Stimulated activated naive CD8-positive, alpha-beta T cell treated with anti-CD3 and anti-CD28 coated beads, Interleukin-15, amount 100 ng/mL, for 72 hours (primary cell): ENCODE measurements around the gene ALOX5.
"Not testable (repeated sequence)": the region's sequence is repeated elsewhere in the genome, so short reads cannot be mapped to it uniquely, and the experiment has no call there.

ENCODE experiments used
- ATAC-seq: fragments of 150-1000 bp; cut with Tn5 transposase; 2 replicates; pipeline ENCODE4 v1.10.0; 2021; ENCODE audit warnings: mild to moderate bottlenecking, moderate library complexity
- DNase-seq, 2 donors: peaks; one replicate each; pipeline ENCODE4 v3.0.0; 2021 to 2022
- H3K27ac Mint-ChIP-seq, 2 donors: one replicate each; pipeline ENCODE4 v1.8.0; 2022; ENCODE audit warnings: mild to moderate bottlenecking in 2 of 2, mixed read lengths in 2 of 2, moderate library complexity in 2 of 2
- H3K27me3 Mint-ChIP-seq: one replicate; pipeline ENCODE4 v1.8.0; 2022; ENCODE audit warnings: mixed read lengths
- H3K4me1 Mint-ChIP-seq: one replicate; pipeline ENCODE4 v1.8.0; 2022; ENCODE audit warnings: mild to moderate bottlenecking, mixed read lengths
- H3K4me3 Mint-ChIP-seq, 2 donors: one replicate each; pipeline ENCODE4 v1.8.0; 2022; ENCODE audit warnings: mild to moderate bottlenecking in 2 of 2, mixed read lengths in 2 of 2, moderate library complexity in 1 of 2
- H3K9me3 Mint-ChIP-seq, 2 donors: one replicate each; pipeline ENCODE4 v1.8.0; 2022; ENCODE audit warnings: mixed read lengths in 2 of 2

ALOX5 gene

DNA sequence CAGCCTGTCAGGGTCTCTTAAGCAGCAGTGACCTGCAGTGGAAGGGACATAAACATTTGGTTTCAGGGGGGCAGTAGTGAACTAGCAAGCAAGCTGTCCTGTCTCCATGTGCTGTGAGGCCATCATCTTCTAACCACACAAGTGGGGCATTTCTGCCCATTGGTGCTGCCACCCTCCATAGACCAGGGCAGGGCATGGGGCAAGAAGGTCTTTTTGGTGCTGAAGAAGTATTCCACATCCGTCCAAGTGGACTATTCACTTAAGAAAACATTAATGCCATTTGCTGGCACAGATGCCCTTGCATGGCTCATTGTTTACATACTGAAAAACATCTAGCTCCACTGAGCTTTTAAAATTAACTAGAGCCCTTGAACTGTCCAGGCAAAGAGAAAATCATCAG is 35.8 kb downstream of the ALOX5 start:
- DNase-seq: no peak
- Mint-ChIP-seq H3K27ac (no peak overlapping the region), H3K4me3 (no peak overlapping the region), H3K27me3 (peaks cover 16% of the 10 kb centered on the region), H3K9me3 (no peaks in the 10 kb centered on the region), H3K4me1 (no peaks in the 10 kb centered on the region)
- ATAC-seq: no peak

DNA sequence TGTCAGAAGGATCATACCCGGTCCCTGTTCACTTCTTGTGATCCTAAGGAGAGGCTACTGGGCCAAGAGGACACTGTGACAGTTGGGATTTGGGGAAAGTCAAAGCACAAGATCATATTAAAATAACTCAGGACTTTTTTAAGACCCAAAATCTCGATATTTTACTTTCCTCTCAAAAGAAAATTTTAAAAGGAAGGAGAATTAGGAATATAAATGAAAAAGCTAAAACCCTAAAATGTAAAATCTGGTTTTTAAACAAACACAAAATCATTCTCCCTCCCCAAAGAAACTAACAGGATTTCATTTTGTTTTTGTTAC is 36.4 kb downstream of the ALOX5 start:
- H3K9me3 Mint-ChIP-seq: no peaks in the 10 kb centered on the region
- DNase-seq (no peak), ATAC-seq (no peak)
- H3K4me3 Mint-ChIP-seq: peak overlapping the region in 1 of 2 donors; percentile 15
- no peak overlapping the region for H3K27ac Mint-ChIP-seq
- H3K27me3 Mint-ChIP-seq: peaks cover 16% of the 10 kb centered on the region
- no peaks in the 10 kb centered on the region for H3K4me1 Mint-ChIP-seq

DNA sequence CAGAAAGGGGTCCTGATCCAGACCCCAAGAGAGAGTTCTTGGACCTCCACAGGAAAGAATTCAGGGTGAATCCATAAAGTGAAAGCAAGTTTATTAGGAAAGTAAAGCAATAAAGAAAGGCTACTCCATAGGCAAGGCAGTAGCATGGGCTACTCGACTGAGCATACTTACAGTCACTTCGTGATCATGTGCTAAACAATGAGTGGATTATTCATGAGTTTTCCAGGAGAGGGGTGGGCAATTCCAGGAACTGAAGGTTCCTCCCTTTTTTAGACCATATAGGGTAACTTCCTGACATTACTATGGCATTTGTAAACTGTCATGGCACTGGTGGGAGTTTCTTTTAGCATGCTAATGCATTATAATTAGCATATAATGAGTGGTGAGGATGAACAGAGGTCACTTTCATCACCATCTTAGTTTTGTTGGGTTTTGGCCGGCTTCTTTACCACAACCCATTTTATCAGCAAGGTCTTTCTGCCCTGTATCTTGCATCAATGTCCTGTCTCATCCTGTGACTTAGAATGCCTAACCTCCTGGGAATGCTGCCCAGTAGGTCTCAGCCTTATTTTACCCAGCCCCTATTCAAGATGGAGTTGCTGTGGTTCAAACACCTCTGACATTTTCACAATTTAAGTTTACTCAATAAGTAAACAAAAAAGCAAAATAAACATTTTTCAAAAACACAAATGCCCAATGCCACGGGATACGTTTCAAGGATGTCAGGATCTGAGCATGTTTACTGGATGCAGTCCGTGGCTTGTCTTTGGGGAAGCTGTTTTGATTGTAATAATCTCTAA is 37.0 kb downstream of the ALOX5 start:
- Mint-ChIP-seq H3K27me3 (peaks cover 16% of the 10 kb centered on the region), H3K4me3 (peak overlapping the region in 1 of 2 donors; percentile 15), H3K27ac (no peak overlapping the region), H3K9me3 (no peaks in the 10 kb centered on the region), H3K4me1 (no peaks in the 10 kb centered on the region)
- ATAC-seq: peak; percentile 69
- DNase-seq: peak in 1 of 2 donors; percentile 33

DNA sequence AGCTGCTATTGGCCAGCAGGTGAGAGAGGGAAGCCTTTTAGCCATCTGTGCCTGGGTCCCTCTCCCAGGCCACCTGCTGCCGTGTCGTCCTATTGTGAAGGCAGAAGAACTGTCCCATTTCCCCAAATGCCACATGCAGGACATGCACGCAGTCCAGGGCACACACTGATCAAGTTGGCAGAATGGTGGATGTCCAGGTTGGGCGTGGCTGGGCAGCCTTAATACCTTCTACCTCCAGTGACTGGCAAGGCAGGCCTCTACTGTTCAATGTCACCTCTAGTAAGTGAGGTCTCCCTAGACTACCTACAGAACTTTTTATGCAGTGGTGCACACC is 37.6 kb downstream of the ALOX5 start:
- Mint-ChIP-seq H3K27ac (no peak overlapping the region), H3K9me3 (no peaks in the 10 kb centered on the region), H3K4me1 (no peaks in the 10 kb centered on the region)

DNA sequence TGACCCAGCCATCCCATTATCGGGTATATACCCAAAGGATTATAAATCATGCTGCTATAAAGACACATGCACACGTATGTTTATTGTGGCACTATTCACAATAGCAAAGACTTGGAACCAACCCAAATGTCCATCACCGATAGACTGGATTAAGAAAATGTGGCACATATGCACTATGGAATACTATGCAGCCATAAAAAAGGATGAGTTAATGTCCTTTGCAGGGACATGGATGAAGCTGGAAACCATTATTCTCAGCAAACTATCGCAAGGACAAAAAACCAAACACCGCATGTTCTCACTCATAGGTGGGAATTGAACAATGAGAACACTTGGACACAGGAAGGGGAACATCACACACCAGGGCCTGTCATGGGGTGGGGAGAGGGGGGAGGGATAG is 41.0 kb downstream of the ALOX5 start:
- H3K27me3 Mint-ChIP-seq, H3K4me3 Mint-ChIP-seq, ATAC-seq, H3K9me3 Mint-ChIP-seq, DNase-seq, H3K27ac Mint-ChIP-seq: not testable (repeated sequence)
- H3K4me1 Mint-ChIP-seq: peaks cover 27% of the 10 kb centered on the region

More for the DNA sequence above, 37.6 kb downstream of the ALOX5 start:
- H3K27me3 Mint-ChIP-seq: peaks cover 16% of the 10 kb centered on the region
- no peak for ATAC-seq
- no peak for DNase-seq
- no peak overlapping the region for H3K4me3 Mint-ChIP-seq

DNA sequence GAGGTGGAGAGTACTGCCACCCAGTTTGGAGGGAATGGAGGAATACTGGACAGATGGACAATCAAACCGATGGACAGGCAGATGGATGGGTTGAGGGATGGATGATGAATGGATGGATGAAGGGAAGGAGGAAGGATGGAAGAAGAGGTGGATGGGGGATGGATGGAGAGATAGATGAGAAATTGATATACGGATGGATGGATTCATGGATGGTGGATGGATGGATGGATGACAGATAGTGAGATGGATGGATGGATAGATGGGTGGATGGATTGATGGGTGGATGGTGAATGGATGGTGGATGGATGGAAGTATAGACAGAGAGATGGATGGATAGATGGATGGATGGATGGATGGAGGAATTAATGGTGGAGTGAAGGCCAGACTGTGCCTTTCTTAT is 42.6 kb downstream of the ALOX5 start:
- Mint-ChIP-seq H3K4me1 (peaks cover 42% of the 10 kb centered on the region), H3K4me3 (no peak overlapping the region), H3K9me3 (no peaks in the 10 kb centered on the region), H3K27ac (no peak overlapping the region), H3K27me3 (no peaks in the 10 kb centered on the region)
- ATAC-seq (no peak), DNase-seq (no peak)

DNA sequence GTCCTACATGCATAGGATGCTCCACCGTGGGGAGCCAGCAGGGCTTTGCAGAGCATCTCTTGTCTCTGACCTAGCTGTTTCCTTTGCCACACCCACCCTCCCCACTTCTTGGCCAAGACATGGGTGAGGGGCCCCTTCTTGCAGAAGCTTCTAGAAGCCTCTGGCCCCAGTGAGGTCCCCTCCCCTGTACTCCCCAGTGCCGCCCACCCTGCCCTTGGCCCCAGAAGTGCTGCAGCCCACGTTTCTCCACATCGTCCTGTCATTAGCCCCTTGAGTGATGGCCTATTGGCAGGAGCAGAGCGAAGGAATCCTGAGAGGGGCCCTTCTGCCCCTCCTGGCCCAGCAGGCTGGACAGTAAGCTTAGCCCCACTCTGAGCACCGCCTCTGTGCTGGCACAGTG is 43.7 kb downstream of the ALOX5 start:
- Mint-ChIP-seq H3K27ac (no peak overlapping the region), H3K4me1 (peaks cover 54% of the 10 kb centered on the region), H3K9me3 (no peaks in the 10 kb centered on the region), H3K4me3 (peak overlapping the region; percentile 34 to 57), H3K27me3 (no peaks in the 10 kb centered on the region)
- DNase-seq: no peak
- no peak for ATAC-seq

DNA sequence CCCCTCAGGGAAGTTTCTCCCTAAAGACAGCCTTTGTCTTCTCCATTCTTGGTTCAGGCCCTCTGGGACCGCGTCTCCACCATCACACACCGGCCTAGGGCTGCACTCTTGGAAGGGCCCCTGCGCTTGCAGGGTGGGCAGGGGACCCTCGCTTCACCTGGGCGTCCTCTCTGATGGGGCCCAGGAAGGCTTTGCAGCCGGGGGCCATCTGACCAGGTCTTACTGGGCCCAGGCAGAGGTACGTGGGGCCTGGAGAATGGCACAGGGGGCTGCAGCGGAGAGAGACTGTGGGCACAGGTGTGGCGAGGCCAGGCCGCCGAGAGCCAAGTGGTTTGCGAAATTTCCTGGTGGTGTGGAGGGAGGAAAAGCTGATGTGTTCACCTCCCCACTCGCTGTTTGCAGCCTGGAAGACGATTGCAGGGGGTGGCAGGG is 44.4 kb downstream of the ALOX5 start:
- Mint-ChIP-seq H3K27me3 (no peaks in the 10 kb centered on the region), H3K9me3 (no peaks in the 10 kb centered on the region), H3K4me1 (peaks cover 60% of the 10 kb centered on the region), H3K27ac (peak overlapping the region; percentile 94 to 98), H3K4me3 (peak overlapping the region; percentile 90 to 96)
- ATAC-seq (no peak), DNase-seq (no peak)

DNA sequence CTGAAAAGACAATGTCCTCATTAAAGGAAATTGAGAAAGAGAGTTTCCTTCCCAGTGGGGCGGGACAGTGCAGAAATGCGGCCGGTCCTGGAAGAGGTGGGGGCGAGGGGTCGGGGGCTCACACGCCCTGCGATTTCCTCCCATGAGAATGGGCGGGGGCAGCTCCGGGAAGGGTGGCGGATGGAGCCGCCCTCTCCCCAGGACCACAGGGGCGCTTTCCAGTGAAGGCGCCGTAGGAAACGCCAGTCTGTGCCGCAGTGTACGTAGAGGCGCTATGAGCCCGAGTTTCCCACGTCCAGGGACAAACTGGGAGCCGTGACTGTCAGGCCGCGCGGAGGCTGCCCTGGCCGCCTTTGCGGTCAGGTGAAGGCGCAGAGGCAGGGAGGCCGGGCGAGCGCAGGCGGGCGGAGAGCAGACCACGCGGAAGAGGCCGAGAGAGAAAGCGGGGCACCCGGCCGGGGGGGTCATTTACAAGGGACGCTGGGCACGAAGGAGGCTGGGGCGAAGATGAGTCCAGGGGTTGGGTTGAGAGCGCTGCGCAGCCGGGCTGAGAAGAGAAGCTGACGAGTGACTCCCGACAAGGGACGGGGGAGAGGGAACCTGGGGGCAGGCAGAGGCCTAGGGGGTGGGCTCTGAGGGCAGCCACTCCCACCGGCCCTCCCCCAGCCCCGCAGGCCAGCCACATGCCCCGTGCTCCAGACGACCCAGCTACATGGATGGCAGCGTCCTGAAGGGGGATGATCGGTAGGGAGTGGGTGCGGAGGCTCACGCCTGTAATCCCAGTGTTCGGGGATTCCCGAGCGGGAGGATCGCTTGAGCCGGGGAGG is 45.0 kb downstream of the ALOX5 start:
- ATAC-seq: peak; percentile 74
- Mint-ChIP-seq H3K4me3 (peak overlapping the region; percentile 90 to 96), H3K9me3 (no peaks in the 10 kb centered on the region), H3K4me1 (peaks cover 62% of the 10 kb centered on the region), H3K27me3 (no peaks in the 10 kb centered on the region), H3K27ac (peak overlapping the region; percentile 94 to 98)
- peak; percentile 60 to 80 for DNase-seq

DNA sequence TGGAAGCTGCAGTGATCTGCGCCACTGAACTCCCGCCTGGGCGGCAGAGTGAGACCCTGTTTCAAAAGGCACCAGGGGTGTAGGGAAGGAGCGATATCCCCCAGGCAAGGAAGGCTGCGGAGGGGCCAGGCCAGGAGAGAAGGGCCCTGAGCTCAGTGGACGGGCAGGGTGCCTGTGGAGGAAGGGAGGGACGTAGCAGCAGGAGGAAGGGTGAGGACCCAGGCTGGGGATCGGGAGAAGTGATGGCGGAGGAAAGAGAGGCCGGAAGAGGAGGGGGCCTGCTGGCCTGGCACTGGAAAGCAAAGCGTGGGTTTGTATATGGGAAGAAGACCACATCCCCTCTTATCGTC is 45.6 kb downstream of the ALOX5 start:
- ATAC-seq (peak; percentile 6), DNase-seq (no peak)
- no peaks in the 10 kb centered on the region for H3K9me3 Mint-ChIP-seq
- H3K27ac Mint-ChIP-seq: peak overlapping the region; percentile 94 to 98
- peak overlapping the region; percentile 90 to 96 for H3K4me3 Mint-ChIP-seq
- no peaks in the 10 kb centered on the region for H3K27me3 Mint-ChIP-seq
- peaks cover 68% of the 10 kb centered on the region for H3K4me1 Mint-ChIP-seq

DNA sequence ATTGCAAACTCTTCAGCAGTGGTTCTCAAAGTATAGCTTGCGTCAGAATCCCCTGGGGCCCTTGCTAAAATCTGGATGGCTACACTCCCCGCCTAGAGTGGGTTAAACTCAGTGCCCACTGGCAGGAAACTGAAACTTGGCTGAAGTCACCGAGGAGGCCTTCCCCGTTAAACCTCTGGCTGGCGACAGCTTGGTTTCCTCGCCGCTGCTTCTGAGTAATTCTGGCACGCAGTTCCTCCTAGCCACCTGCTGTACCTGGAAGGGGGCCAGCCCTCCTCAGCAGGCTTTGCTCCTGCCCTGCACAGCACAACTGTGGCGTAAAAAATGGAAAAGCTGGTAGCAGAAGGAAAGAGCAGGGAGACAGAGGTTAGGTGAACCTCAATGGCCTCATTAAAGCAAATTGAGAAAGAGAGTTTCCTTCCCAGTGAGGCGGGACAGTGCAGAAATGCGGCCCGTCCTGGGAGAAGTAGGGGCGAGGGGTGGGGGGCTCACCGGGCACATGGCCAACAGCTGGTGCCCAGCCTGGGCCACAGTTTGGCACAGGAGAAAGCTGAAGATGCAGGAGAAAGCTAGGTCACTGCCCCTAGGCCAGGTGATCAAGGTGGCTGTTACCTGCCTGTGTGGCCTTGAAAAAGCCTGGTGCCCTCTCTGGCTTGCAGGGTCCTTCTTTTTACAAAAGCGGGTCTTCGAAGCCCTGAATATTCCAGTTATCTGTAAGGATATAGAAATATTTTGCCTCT is 46.6 kb downstream of the ALOX5 start:
- peak; percentile 57 to 83 for DNase-seq
- Mint-ChIP-seq H3K4me3 (peak overlapping the region; percentile 90 to 96), H3K4me1 (peaks cover 69% of the 10 kb centered on the region), H3K9me3 (no peaks in the 10 kb centered on the region), H3K27ac (peak overlapping the region; percentile 96 to 98), H3K27me3 (no peaks in the 10 kb centered on the region)
- peak; percentile 63 for ATAC-seq

DNA sequence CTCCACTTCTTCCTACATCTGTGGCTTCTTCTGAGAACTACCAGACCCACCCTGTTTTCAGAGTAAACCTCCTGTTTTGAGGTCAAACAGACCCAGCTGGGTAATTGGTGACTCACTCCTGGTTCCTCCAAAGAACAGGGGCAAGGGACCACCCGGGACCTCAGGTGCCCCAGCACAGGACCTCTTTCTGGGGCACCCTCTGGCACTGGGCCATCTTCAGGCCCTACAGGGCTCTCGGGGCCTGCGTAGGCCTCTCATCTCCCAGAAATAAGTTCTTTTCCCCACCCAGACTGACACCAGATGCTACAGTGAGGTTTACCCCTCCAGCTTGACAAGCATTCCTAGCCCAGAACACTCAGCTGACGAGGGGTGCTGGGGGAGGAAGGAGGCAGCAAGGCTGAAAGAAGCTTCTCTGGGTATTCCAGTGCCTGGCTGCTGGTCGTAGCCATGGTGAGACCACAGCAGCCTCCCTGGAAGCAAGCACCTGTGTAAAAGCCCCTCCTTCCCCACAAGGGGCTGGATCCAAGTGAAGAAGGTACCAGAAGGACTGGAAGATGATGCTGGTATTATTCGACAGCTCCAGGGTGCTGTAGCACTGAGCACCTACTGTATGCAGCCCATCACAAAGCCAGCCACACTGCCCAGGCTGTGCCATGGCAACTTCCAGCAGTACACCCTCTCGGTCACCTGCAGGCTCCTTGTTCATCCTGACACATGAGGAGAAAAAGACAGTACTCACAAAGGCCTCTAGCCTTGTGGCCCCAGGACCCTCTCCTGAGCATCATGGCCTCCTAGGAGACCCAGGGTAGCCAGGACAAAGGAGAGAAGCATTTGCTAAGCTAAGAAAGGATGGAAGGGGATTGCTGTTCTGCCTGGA is 47.4 kb downstream of the ALOX5 start:
- Mint-ChIP-seq H3K4me1 (peaks cover 78% of the 10 kb centered on the region), H3K4me3 (peak overlapping the region; percentile 73 to 96), H3K27me3 (no peaks in the 10 kb centered on the region), H3K9me3 (no peaks in the 10 kb centered on the region), H3K27ac (peak overlapping the region; percentile 77 to 90)
- peak; percentile 30 to 72 for DNase-seq
- peak; percentile 60 for ATAC-seq

DNA sequence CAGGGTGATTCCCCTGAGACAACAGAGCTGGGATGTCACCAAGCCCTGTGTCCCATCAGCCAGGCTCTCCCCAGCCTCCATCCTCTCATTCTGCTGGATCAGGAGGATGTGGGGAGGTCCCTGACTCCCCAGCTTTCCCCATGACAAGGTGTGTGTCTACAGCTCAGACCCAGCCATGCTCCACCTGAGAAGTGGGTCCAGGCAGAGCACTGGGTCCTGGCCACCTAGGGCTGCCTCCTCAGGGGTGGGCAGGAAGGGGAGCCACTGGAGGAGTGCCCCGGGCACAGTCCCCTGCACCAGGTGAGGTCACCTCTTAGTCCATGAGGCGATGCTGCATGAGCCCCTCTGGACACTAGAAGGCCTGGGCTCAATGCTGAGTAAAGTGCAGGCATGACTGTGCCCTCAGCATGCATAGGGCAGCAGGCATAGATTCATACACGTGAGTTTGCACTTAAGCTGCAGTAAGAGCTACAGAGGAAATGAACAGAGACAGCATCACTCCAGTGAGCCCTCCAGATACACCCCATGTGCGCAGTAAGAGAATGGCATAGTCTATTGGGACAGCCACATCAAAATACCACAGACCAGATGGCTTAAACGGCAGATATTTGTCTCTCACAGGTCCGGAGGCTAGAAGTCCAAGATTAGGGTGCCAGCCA is 48.3 kb downstream of the ALOX5 start:
- H3K4me3 Mint-ChIP-seq: no peak overlapping the region
- no peaks in the 10 kb centered on the region for H3K9me3 Mint-ChIP-seq
- no peak for ATAC-seq
- peaks cover 81% of the 10 kb centered on the region for H3K4me1 Mint-ChIP-seq
- DNase-seq: no peak
- no peaks in the 10 kb centered on the region for H3K27me3 Mint-ChIP-seq
- H3K27ac Mint-ChIP-seq: peak overlapping the region in 1 of 2 donors; percentile 7

DNA sequence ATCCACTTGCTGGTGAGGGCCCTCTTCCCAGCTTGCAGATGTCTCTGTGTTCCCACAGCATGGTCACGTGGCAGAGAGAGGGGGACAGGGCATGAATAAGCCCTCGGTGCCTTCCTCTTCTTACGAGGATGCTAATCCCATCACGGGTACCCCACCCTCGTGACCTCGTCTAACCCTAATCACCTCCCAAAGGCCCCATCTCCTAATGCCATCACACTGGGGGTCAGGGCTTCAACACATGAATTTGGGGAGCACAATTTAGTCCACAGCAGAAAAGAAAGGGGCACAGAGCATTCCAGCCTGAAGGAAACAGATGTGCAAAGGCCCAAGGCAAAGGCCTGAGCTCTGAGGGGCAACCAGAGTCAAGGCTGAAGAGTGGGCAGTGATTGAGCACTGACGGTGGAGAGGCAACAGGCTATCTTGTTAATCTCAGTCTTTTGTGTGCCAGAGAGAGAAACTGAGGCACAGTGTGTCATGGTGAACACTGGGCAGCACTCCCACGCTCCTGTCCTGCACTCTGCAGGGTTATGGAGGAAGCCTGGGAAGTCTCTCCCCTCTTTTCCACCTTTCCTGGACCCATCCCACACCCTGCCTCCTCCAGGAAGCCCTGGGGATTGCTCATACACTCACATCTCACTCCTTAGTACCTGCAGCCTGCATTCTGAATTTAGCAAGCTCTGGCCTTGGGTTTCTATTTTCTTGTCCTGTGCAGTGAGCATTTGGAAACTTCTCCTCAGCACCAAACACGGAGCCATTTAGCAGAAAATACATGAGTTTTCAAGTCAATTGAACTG is 49.0 kb downstream of the ALOX5 start:
- ATAC-seq: no peak
- Mint-ChIP-seq H3K27ac (peak overlapping the region in 1 of 2 donors; percentile 7), H3K9me3 (no peaks in the 10 kb centered on the region), H3K4me3 (no peak overlapping the region), H3K4me1 (peaks cover 73% of the 10 kb centered on the region), H3K27me3 (no peaks in the 10 kb centered on the region)
- no peak for DNase-seq
